Parathyroid adenoma (tissue), 2 donors: ENCODE results near the gene N4BP2.
A peak's percentile ranks its signal among the peaks of the same experiment; 100 is the strongest.
"Not testable (repeated sequence)": the region's sequence is repeated elsewhere in the genome, so short reads cannot be mapped to it uniquely, and the experiment has no call there.

ENCODE experiments used
- H2AFZ ChIP-seq: fragments of 300-600 bp; sonication (generic); one replicate; pipeline ENCODE4 v1.7.0; 2017; ENCODE audit warnings: antibody characterized with exemption, mild to moderate bottlenecking
- H3K27ac ChIP-seq: fragments of 300-600 bp; sonication (generic); one replicate; pipeline ENCODE4 v1.7.0; 2017
- H3K27me3 ChIP-seq: fragments of 300-600 bp; sonication (generic); one replicate; pipeline ENCODE4 v1.7.0; 2017; ENCODE audit warnings: low read length; ENCODE audit not compliant: control insufficient read depth, insufficient read depth
- H3K36me3 ChIP-seq: fragments of 300-600 bp; sonication (generic); one replicate; pipeline ENCODE4 v1.7.0; 2017; ENCODE audit warnings: low read length; ENCODE audit not compliant: control insufficient read depth, insufficient read depth
- H3K4me1 ChIP-seq: fragments of 300-600 bp; sonication (generic); one replicate; pipeline ENCODE4 v1.7.0; 2017; ENCODE audit warnings: control low read depth
- H3K4me2 ChIP-seq: fragments of 300-600 bp; sonication (generic); one replicate; pipeline ENCODE4 v1.7.0; 2017; ENCODE audit warnings: low read length
- H3K4me3 ChIP-seq: fragments of 300-600 bp; sonication (generic); one replicate; pipeline ENCODE4 v1.7.0; 2017; ENCODE audit warnings: low read depth, low read length
- H3K79me2 ChIP-seq: fragments of 300-600 bp; sonication (generic); one replicate; pipeline ENCODE4 v1.7.0; 2017; ENCODE audit warnings: control low read depth
- H3K9ac ChIP-seq: fragments of 300-600 bp; sonication (generic); one replicate; pipeline ENCODE4 v1.7.0; 2017; ENCODE audit warnings: mild to moderate bottlenecking
- H3K9me3 ChIP-seq: fragments of 300-600 bp; sonication (generic); one replicate; pipeline ENCODE4 v1.7.0; 2017; ENCODE audit warnings: low read length; ENCODE audit not compliant: control insufficient read depth
- TF ChIP-seq, protein P1 (sequence below): fragments of 300-600 bp; sonication (generic); IDR thresholded peaks from one replicate; pipeline ENCODE4 v1.7.0; 2017; ENCODE audit warnings: antibody characterized with exemption, mild to moderate bottlenecking
- donor health status: primary hyperparathyroidism.

Gene N4BP2

DNA sequence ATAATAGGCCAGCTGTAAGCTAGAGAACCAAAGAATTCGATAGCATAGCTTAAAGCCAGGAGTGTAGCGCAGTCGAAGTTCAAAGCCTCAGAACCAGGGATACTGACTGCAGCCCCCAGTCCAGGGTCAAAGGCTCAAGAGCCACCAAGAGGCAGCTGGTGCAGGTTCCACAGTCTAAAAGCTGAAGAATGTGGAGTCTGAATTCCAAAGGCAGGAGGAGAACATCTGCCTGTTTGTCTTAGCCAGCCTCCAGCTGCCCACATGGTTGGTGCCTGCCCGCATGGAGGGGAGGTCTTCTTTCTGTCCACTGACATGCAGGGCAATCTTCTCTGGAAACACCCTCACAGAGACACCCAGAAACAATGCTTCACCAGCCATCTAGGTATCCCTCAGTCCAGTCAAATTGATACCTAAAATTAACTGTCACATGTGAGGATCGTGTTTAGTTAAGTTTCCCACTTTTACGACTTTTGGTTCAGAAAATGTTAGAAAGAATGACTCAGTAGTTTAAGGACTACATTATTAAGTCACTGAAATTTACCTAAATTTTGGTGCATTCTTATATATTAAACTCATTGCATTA is 87.4 kb downstream of the N4BP2 start:
- no peaks in the 10 kb centered on the region for H3K9me3 ChIP-seq
- H3K27me3 ChIP-seq, result no peaks in the 10 kb centered on the region
- no peaks in the 10 kb centered on the region for H3K4me1 ChIP-seq
- H3K79me2 ChIP-seq, result no peaks in the 10 kb centered on the region
- no peak overlapping the region for H3K9ac ChIP-seq
- H3K4me2 ChIP-seq, result no peak overlapping the region
- H3K36me3 ChIP-seq, result no peaks in the 10 kb centered on the region
- H3K27ac ChIP-seq, result no peak overlapping the region
- TF ChIP-seq, protein P1, sequence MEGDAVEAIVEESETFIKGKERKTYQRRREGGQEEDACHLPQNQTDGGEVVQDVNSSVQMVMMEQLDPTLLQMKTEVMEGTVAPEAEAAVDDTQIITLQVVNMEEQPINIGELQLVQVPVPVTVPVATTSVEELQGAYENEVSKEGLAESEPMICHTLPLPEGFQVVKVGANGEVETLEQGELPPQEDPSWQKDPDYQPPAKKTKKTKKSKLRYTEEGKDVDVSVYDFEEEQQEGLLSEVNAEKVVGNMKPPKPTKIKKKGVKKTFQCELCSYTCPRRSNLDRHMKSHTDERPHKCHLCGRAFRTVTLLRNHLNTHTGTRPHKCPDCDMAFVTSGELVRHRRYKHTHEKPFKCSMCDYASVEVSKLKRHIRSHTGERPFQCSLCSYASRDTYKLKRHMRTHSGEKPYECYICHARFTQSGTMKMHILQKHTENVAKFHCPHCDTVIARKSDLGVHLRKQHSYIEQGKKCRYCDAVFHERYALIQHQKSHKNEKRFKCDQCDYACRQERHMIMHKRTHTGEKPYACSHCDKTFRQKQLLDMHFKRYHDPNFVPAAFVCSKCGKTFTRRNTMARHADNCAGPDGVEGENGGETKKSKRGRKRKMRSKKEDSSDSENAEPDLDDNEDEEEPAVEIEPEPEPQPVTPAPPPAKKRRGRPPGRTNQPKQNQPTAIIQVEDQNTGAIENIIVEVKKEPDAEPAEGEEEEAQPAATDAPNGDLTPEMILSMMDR, result no peak
- H3K4me3 ChIP-seq, result no peak overlapping the region
- no peak overlapping the region for H2AFZ ChIP-seq

GRCh38 chr4:40144716-40145115 is 88.1 kb downstream of the N4BP2 start:
- Histone ChIP-seq H3K36me3 (no peaks in the 10 kb centered on the region), H3K79me2 (no peaks in the 10 kb centered on the region), H3K4me1 (no peaks in the 10 kb centered on the region), H3K9ac (no peak overlapping the region), H3K4me3 (no peak overlapping the region), H3K27me3 (no peaks in the 10 kb centered on the region), H3K9me3 (no peaks in the 10 kb centered on the region), H2AFZ (no peak overlapping the region), H3K4me2 (no peak overlapping the region), H3K27ac (no peak overlapping the region)
- TF ChIP-seq, protein P1, result no peak

DNA sequence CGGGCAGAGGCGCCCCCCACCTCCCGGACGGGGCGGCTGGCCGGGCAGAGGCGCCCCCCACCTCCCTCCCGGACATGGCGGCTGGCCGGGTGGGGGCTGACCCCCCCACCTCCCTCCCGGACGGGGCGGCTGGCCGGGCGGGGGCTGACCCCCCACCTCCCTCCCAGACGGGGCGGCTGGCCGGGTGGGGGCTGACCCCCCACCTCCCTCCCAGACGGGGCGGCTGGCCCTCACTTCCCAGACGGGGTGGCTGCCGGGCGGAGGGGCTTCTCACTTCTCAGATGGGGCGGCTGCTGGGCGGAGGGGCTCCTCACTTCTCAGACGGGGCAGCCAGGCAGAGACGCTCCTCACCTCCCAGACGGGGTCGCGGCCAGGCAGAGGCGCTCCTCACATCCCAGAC is 90.8 kb downstream of the N4BP2 start:
- H3K4me2 ChIP-seq, H3K27ac ChIP-seq, H3K36me3 ChIP-seq, H2AFZ ChIP-seq, H3K27me3 ChIP-seq, H3K4me1 ChIP-seq, H3K79me2 ChIP-seq, H3K9me3 ChIP-seq, H3K4me3 ChIP-seq, H3K9ac ChIP-seq: not testable (repeated sequence)

DNA sequence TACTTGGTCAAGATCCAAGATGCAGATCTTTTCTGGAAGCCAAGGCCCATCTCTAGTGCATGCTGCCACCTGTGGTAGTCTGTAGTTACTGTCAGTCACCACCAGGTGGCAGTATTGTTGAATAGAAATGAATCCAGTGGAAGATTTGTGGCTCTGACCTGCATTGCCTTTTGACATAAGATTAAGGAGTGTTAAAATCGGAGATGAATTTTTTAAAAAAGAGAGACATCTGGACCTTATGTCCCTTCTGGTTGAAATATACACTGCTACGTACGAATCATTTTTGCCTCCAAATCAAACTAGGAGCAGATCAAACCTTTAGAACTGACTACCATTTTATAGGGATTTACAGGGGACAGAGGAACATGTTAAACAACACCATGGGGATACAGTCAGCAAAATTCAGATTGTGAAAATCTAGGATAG is 93.3 kb downstream of the N4BP2 start:
- Histone ChIP-seq H3K4me2 (no peak overlapping the region), H3K4me1 (no peaks in the 10 kb centered on the region), H2AFZ (no peak overlapping the region), H3K27ac (no peak overlapping the region), H3K9me3 (no peaks in the 10 kb centered on the region), H3K79me2 (no peaks in the 10 kb centered on the region), H3K36me3 (no peaks in the 10 kb centered on the region), H3K27me3 (no peaks in the 10 kb centered on the region), H3K9ac (no peak overlapping the region), H3K4me3 (no peak overlapping the region)
- TF ChIP-seq, protein P1, result peak; percentile 69

- no peaks in the 10 kb centered on the region for H3K9me3 ChIP-seq
- no peak overlapping the region for H3K4me2 ChIP-seq
- no peak overlapping the region for H2AFZ ChIP-seq
- no peak overlapping the region for H3K9ac ChIP-seq
- H3K27ac ChIP-seq, result no peak overlapping the region
- H3K36me3 ChIP-seq, result no peaks in the 10 kb centered on the region
- H3K79me2 ChIP-seq, result no peaks in the 10 kb centered on the region
- no peaks in the 10 kb centered on the region for H3K27me3 ChIP-seq
- no peaks in the 10 kb centered on the region for H3K4me1 ChIP-seq
- no peak overlapping the region for H3K4me3 ChIP-seq
- TF ChIP-seq, protein P1, result no peak
Measured at GRCh38 chr4:40150932-40151331, 94.3 kb downstream of the N4BP2 start.
